ENCODE measurements around the gene AP2A2.

DNA sequence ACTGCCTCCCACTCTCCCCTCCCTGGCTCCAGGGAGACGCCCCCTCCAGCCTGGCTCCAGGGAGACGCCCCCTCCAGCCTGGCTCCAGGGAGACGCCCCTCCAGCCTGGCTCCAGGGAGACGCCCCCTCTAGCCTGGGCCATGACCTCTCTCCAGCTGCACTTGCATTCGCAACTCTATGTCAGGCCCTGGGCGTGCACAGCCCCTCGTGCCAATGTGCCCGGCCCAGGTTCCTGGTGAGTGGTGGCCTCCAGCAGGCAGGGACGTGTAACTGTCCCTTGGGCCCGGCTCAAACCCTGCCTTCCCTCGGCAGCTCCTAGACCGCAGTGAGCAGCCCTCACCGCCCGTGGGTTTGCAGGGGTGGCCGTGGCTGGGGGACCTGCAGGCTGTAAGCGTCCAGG lies 104.0 kb downstream of the AP2A2 start:
- TF ChIP-seq POLR2A (IDR thresholded peaks at IDR 0.05; ENCODE audit: low read depth, low read length) = no peak
- TF ChIP-seq CTCF (conservative IDR thresholded peaks at IDR 0.05; ENCODE audit: low read depth, low read length) = no peak
- TF ChIP-seq, protein P1, sequence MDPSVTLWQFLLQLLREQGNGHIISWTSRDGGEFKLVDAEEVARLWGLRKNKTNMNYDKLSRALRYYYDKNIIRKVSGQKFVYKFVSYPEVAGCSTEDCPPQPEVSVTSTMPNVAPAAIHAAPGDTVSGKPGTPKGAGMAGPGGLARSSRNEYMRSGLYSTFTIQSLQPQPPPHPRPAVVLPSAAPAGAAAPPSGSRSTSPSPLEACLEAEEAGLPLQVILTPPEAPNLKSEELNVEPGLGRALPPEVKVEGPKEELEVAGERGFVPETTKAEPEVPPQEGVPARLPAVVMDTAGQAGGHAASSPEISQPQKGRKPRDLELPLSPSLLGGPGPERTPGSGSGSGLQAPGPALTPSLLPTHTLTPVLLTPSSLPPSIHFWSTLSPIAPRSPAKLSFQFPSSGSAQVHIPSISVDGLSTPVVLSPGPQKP (IDR thresholded peaks at IDR 0.05; ENCODE audit: borderline replicate concordance, low read depth, low read length) = no peak
- TF ChIP-seq MAFK (IDR thresholded peaks at IDR 0.05; ENCODE audit: low read depth, low read length) = no peak
- TF ChIP-seq RAD21 (IDR thresholded peaks at IDR 0.05; ENCODE audit: low read length) = no peak

Data from IMR-90 (cell line).